HUDEP-2 (cell line): ENCODE results near the gene MYOM3.
"Not testable (repeated sequence)": the region's sequence is repeated elsewhere in the genome, so short reads cannot be mapped to it uniquely, and the experiment has no call there.

Experiments used
- DNase-seq, 76 experiments: peaks; one replicate each; lab custom pipeline; 2025; ENCODE audit not compliant: unreplicated experiment in 76 of 76; lab: John Stamatoyannopoulos, UW

MYOM3 gene

GRCh38 chr1:24008574-24009184 lies 103.3 kb downstream of the MYOM3 start:
- DNase-seq = not testable (repeated sequence)

- no peak for DNase-seq
These were observed 104.9 kb downstream of the MYOM3 start for GRCh38 chr1:24007079-24007478.
